Mammary epithelial cell (primary cell): Measurements from ENCODE around the gene C15orf40.

Experiments
- CTCF ChIP-seq, 2 donors: IDR thresholded peaks in 1 of 2; conservative IDR thresholded peaks in 1 of 2; 2 replicates each; pipeline ENCODE4 v1.5.1; 2011 to 2012; ENCODE audit warnings: inconsistent platforms in 2 of 2, low read length in 2 of 2, mild to moderate bottlenecking in 2 of 2, control low read depth in 1 of 2, low read depth in 1 of 2; ENCODE audit not compliant: insufficient read depth in 1 of 2; ENCODE audit errors: extremely low read depth in 1 of 2
- EZH2 ChIP-seq: IDR thresholded peaks from 2 replicates; pipeline ENCODE4 v1.6.1; 2012; ENCODE audit warnings: low read length, inconsistent platforms, borderline replicate concordance

DNA sequence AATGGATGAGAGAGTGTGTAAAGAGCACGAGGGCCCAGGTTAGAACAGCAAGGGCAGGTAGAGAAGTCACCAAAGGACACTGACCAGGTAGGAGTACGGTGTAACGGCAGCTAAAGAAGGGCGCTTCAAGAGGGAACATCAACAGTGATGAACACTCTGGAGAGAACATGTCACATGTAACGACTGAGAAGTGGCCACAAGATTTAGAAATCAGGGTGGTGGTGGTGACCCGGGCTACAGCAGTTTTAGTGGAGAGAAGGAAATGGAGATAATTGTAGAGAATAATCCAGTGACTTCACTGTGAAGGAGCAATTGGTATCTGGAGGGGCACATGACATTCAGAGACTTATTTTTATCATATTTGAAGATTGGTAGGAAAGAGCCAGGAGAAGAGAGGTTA is 1.2 kb upstream of the C15orf40 start:
- TF ChIP-seq CTCF (conservative IDR thresholded peaks at IDR 0.05 in 1 of 2, IDR thresholded peaks at IDR 0.05 in 1 of 2; ENCODE audit: extremely low read depth in 1 of 2, insufficient read depth in 1 of 2, low read depth in 1 of 2, low read length in 2 of 2) (no peak), EZH2 (no peak)
